ACC112 (cell line): ENCODE measurements around the gene KIF26B.

Source experiments
- H2AFZ ChIP-seq: fragments of 200-600 bp; sonication (generic); one replicate; pipeline ENCODE4 v1.6.0; 2017; ENCODE audit warnings: antibody characterized with exemption, low read length; ENCODE audit not compliant: unreplicated experiment
- H3K27ac ChIP-seq: fragments of 200-600 bp; sonication (generic); 2 replicates; pipeline ENCODE4 v1.5.1; 2014; ENCODE audit warnings: low read depth, mild to moderate bottlenecking, antibody characterized with exemption, low read length, moderate library complexity
- H3K27me3 ChIP-seq: fragments of 200-600 bp; sonication (generic); 2 replicates; pipeline ENCODE4 v1.6.1; 2014; ENCODE audit warnings: mild to moderate bottlenecking, antibody characterized with exemption, low read length, moderate library complexity, mixed read lengths; ENCODE audit not compliant: insufficient read depth
- H3K36me3 ChIP-seq: fragments of 200-600 bp; sonication (generic); 2 replicates; pipeline ENCODE4 v1.6.1; 2016; ENCODE audit warnings: mild to moderate bottlenecking, antibody characterized with exemption, low read length, moderate library complexity, mixed read lengths; ENCODE audit not compliant: insufficient read depth
- H3K4me1 ChIP-seq: fragments of 200-600 bp; sonication (generic); one replicate; pipeline ENCODE4 v1.6.1; 2016; ENCODE audit warnings: low read length, mixed read lengths; ENCODE audit not compliant: insufficient read depth, unreplicated experiment, control insufficient read depth
- H3K4me3 ChIP-seq: fragments of 200-600 bp; sonication (generic); 2 replicates; pipeline ENCODE4 v1.5.1; 2014; ENCODE audit warnings: mild to moderate bottlenecking, low read depth, low read length
- H3K79me2 ChIP-seq: fragments of 200-600 bp; sonication (generic); one replicate; pipeline ENCODE4 v1.6.0; 2016; ENCODE audit warnings: low read length; ENCODE audit not compliant: control insufficient read depth, unreplicated experiment, insufficient read depth

The KIF26B gene

DNA sequence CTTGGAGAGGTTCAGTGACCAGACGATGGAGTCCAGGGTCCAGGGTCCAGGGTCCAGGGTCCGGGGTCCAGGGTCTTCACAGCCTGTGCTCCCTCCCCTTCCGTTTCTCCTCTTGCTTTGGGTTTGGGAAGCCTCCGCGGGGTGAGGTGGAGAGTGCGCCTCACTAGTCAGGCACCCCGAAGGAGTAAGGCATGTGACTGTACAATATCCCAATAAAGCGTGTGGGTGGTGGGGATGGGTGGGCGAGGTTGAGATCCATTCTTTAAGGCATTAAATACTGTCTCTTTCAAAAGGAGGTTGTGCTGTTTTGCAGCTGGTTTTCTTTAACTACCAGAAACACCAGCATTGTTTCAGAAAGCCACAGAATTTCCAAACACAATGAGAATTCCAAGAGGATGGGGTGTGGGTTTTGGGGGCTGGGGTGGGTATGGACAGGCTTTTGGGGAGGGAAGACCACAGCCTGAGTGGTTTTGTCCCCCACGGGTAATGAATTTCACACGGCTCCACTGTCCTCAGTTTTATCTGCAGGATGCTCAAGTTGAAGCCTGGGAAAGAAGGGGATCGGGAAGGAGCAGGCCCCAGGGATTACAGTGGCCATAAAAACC is 65.7 kb downstream of the KIF26B start:
- H3K79me2 ChIP-seq = no peaks in the 10 kb centered on the region
- H3K27ac ChIP-seq = no peak overlapping the region
- no peak overlapping the region for H2AFZ ChIP-seq
- no peaks in the 10 kb centered on the region for H3K36me3 ChIP-seq
- H3K27me3 ChIP-seq = no peaks in the 10 kb centered on the region
- H3K4me1 ChIP-seq = no peaks in the 10 kb centered on the region
- no peak overlapping the region for H3K4me3 ChIP-seq

DNA sequence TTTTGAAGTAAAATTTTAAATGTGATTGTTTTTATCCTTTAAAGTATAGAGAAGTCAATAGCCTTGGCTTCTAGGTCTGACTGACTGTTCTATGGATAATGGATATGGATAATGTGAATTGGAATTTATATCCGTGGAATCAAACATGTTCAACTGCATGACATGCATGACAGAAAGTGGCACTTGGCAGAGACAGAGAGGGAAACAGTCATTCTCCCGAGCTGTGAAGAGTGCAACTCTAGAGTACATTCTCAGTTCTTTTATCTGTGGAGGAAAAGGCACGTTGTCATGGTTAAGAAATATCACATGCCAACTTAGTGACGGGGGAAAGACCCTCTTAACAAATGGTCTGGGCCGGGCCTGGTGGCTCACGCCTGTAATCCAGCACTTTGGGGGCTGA is 67.0 kb downstream of the KIF26B start:
- Histone ChIP-seq H3K27me3 (no peaks in the 10 kb centered on the region), H3K4me3 (no peak overlapping the region), H2AFZ (no peak overlapping the region), H3K27ac (no peak overlapping the region), H3K36me3 (no peaks in the 10 kb centered on the region), H3K4me1 (no peaks in the 10 kb centered on the region), H3K79me2 (no peaks in the 10 kb centered on the region)

DNA sequence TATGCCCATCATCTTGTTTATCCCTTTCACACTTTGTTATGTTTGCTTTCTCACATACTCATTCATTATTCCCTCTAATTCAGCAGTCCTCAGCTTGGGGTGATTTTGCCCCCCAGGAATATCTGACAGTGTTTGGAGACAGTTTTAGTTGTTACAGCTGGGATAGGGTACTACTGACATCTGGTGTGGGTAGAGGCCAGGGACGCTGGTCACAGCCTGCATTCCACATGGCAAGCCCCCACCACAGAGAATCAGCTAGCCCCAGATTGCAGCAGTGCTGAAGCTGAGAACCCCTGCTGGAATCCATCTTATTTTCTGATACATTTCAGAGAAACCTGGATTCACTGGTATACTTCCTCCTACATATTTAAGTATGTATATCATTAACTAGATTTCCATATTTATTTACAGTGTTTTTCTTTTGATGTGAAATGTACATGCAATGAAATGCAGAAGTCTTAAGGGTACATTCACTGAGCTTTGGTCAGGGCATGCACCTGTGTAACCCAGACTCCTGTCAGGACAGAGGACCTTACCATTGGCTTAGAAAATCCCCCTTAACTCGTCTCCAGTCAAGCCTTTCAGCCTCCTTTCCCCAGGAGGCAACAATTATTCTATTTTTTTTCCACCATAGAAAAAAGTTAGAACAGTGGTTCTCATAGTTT is 68.3 kb downstream of the KIF26B start:
- Histone ChIP-seq H3K79me2 (no peaks in the 10 kb centered on the region), H2AFZ (no peak overlapping the region), H3K27me3 (no peaks in the 10 kb centered on the region), H3K4me3 (no peak overlapping the region), H3K27ac (no peak overlapping the region), H3K36me3 (no peaks in the 10 kb centered on the region), H3K4me1 (no peaks in the 10 kb centered on the region)

DNA sequence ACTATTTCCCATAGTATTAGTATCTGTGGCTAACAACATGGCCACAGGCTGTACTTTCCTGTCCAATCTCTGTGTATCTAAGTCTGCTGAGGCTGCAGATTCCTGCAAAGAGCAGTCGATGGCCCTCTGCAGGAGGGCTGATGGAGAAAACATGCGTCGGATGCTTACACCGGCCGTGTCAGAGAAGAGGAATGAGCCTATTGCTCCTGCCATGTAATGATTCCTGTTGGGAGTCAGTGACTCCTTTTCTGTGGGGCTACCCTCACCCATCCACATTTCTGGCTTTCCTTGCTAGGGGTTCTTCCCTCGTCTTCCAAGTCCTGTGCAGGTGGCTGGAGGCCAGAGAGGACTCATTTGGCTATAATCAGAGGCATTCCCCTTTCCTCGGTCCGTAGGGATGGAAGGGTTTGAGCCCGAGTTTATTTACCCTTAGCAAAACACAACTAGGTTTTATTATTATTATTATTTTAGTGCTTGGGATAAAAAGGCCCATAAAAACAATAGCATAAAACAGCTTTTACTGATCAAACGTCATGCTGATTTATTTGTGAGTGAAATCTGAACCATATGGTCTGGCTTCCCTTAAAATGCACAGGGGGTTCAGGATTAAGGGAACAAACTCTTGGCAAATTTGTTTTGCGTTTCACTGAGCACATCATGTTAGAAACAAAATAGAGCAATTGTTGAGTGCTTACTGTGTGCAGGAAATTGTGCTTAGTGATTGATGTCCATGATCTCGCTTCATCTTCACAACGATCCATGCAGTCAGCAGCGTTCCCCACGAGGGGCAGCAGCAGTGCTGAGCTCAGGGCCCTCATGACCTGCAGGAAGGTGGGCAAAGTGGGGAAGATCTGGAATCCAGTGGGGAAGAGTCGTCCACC is 70.8 kb downstream of the KIF26B start:
- Histone ChIP-seq H3K79me2 (no peaks in the 10 kb centered on the region), H3K27ac (no peak overlapping the region), H3K4me3 (no peak overlapping the region), H3K27me3 (no peaks in the 10 kb centered on the region), H3K36me3 (no peaks in the 10 kb centered on the region), H3K4me1 (no peaks in the 10 kb centered on the region), H2AFZ (no peak overlapping the region)

DNA sequence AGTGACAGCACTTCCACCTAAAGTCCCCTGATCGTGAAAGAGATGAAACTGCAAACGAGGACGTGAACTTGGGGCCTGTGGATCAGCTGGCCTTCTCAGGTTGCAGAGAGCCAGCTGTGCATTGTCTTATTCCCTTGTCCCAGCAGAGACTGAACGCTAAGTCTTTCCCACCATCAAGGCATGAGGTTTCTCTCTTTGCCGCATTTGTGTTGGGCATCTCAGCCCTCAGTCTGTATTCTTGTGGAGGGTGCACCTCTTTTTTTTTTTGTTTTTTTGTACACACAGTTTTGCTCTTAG is 71.4 kb downstream of the KIF26B start:
- Histone ChIP-seq H3K4me3 (no peak overlapping the region), H3K27me3 (no peaks in the 10 kb centered on the region), H3K79me2 (no peaks in the 10 kb centered on the region), H3K4me1 (no peaks in the 10 kb centered on the region), H2AFZ (no peak overlapping the region), H3K36me3 (no peaks in the 10 kb centered on the region), H3K27ac (no peak overlapping the region)

DNA sequence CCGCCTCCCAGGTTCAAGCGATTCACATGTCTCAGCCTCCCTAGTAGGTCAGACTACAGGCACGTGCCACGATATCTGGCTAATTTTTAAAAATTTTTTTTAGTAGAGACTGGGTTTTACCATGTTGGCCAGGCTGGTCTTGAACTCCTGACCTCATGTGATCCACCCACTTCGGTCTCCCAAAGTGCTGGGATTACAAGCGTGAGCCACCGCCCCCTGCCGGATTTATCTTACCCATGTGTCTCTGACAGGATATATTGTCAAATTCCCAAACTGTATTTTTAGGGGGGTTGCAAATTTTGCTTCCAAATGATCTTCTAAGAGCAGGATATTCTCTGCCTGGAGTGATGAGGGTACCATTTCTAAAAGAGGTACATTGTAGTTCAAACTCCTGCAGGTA is 74.3 kb downstream of the KIF26B start:
- Histone ChIP-seq H2AFZ (no peak overlapping the region), H3K79me2 (no peaks in the 10 kb centered on the region), H3K27ac (no peak overlapping the region), H3K4me3 (no peak overlapping the region), H3K36me3 (no peaks in the 10 kb centered on the region), H3K4me1 (no peaks in the 10 kb centered on the region), H3K27me3 (no peaks in the 10 kb centered on the region)

DNA sequence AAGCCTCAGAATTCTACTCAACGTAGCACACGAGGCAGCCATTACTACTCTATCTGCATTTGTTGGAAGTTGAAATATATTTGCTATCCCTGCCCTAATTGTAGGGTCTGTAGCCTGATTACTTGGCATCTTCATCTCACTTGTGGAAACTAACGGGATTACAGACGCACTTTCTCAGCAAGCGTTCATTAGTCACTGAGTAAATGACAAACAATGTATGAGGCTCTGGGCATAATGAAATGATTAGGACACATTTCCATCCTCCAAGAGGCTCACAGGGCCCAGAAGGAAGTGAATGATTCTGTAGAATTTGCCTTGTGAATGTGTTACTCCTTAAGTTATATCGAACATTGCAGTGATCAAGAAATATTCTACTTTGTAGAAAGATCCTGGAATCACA is 78.1 kb downstream of the KIF26B start:
- Histone ChIP-seq H3K27me3 (no peaks in the 10 kb centered on the region), H2AFZ (no peak overlapping the region), H3K4me1 (no peaks in the 10 kb centered on the region), H3K27ac (no peak overlapping the region), H3K4me3 (no peak overlapping the region), H3K79me2 (no peaks in the 10 kb centered on the region), H3K36me3 (no peaks in the 10 kb centered on the region)

DNA sequence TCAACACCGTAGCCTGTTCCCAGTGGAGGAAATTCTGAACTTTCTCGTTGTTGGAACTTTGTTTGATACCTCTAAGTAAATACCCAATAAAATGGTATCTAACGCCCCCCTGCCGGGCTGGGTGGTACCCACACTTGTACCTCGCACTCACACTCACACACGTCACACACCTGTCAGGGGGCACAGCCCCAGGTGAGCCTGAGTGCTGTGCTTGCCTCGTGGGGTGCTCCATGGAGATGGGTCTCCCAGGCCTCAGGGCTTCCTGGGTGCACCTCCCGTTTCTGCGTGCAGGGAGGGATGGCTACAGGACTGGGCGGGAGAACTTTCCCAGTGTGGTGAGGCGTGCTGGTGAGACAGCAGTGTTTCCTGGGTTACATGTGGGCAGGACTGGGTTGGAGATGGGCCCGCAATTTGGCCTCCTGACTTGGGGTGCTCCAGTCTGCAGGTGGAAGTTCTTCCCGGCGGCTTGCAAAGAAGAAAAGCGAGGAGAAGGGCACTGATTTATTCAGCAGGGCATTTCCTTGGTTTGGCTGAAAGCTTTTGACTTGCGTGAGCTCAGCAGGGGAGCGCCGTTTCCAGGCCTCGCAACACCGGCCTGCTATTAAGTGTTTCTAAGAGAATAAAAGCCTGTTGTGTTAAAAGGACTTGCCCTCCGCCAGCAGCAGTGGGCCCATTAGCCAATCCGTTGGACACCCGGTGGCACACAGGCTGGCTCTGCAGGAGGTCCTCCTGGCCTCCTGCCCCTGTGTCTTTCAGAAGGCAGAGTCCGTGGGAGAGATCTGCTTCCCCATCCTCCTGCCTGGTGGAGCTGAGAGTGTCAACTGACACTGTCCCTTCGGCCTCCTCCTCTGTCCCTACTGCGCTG is 79.7 kb downstream of the KIF26B start:
- H3K4me3 ChIP-seq = no peak overlapping the region
- H2AFZ ChIP-seq = no peak overlapping the region
- H3K4me1 ChIP-seq = no peaks in the 10 kb centered on the region
- H3K36me3 ChIP-seq = no peaks in the 10 kb centered on the region
- H3K27me3 ChIP-seq = no peaks in the 10 kb centered on the region
- no peaks in the 10 kb centered on the region for H3K79me2 ChIP-seq
- no peak overlapping the region for H3K27ac ChIP-seq

DNA sequence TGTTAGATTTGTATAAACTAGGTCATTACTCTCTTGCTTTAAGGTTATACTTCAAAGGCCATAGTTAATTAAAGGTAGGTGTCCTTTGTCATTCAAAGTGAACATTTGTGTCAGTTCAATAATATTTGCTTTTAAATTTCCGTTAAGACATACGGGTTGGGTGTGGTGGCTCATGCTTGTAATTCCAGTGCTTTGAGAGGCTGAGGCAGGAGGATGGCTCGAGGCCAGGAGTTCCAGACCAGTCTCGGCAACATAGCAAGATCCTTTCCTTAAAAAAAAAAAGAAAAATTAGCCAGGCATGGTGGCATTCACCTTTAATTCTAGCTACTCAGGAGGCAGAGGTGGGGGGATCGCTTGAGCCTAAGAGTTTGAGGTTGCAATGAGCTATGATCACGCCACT is 80.4 kb downstream of the KIF26B start:
- Histone ChIP-seq H2AFZ (no peak overlapping the region), H3K27ac (no peak overlapping the region), H3K4me3 (no peak overlapping the region), H3K79me2 (no peaks in the 10 kb centered on the region), H3K36me3 (no peaks in the 10 kb centered on the region), H3K27me3 (no peaks in the 10 kb centered on the region), H3K4me1 (no peaks in the 10 kb centered on the region)

DNA sequence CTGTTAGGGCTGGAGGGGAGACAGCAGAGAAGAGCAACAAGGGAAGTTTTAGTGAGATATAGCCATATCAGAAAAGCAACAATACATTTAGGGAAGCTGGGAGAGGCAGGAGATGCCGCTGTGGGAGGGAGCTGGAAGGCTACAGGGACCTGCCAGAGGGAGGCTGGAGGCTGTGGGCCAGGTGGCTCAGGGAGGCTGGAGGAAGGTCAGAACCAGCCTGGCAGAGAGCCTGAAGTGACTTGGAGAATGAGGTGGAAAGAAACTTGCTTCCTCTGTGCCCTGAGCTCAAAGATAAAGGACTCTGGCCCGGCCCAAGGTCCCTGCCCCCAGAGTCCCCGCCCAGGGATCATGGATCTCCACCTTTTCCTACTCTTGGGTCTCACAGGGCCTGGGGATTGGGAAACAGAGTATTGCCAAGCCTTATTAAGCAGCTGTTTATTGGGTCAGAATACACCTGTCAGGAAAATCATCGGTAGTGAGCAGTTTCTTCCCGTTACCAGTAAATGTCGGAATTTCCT is 85.9 kb downstream of the KIF26B start:
- no peak overlapping the region for H3K27ac ChIP-seq
- no peak overlapping the region for H3K4me3 ChIP-seq
- no peaks in the 10 kb centered on the region for H3K79me2 ChIP-seq
- H2AFZ ChIP-seq = no peak overlapping the region
- no peaks in the 10 kb centered on the region for H3K27me3 ChIP-seq
- H3K36me3 ChIP-seq = no peaks in the 10 kb centered on the region
- no peaks in the 10 kb centered on the region for H3K4me1 ChIP-seq
